Sigmoid colon (tissue), 3 donors: Measurements from ENCODE around the gene GSE1.

Experiments
- POLR2A ChIP-seq, 2 donors: fragments of 450-650 bp; IDR thresholded peaks; one replicate each; pipeline ENCODE4 v1.6.1; 2016; ENCODE audit warnings: antibody characterized with exemption in 2 of 2, mild to moderate bottlenecking in 2 of 2, moderate library complexity in 2 of 2
- TF ChIP-seq, protein P1 (sequence below), 4 experiments: fragments of 450-650 bp in 3 of 4; fragments of 200-600 bp in 1 of 4; IDR thresholded peaks; one replicate each; pipeline ENCODE4 v1.5.1; 2016 to 2019; ENCODE audit warnings: antibody characterized with exemption in 4 of 4, mild to moderate bottlenecking in 3 of 4, moderate library complexity in 2 of 4

DNA sequence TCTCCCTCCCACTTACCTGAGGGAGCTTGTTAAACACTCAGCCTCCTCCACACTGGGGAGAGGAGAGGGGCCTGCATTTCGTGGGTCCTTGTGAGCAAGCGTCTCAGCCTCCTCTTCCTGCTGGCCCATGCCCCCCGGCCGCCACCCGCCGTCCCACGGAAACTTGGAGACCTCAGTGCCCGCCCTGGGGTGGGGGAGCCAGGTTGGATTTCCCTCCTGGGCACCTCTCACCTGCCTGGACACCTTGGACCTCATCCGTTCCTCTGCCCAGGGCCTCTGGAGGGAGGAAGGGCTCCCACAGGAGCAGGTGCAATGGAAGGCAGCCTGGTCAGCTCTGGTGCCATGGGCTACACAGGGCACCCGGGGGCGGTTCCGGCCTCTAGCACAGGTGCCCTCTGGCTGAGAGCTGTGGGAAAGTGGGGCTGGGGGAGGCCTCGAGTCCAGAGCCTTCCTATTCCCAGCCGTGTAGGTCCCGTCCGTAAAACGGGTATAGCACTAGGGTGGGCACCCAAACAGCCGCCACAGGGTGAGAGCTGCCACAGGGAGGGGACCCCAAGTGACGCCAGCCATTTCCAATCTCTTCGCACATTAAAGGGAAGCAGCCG is 11.0 kb downstream of the GSE1 start:
- TF ChIP-seq POLR2A (IDR thresholded peaks at IDR 0.05): no peak
- TF ChIP-seq, protein P1, sequence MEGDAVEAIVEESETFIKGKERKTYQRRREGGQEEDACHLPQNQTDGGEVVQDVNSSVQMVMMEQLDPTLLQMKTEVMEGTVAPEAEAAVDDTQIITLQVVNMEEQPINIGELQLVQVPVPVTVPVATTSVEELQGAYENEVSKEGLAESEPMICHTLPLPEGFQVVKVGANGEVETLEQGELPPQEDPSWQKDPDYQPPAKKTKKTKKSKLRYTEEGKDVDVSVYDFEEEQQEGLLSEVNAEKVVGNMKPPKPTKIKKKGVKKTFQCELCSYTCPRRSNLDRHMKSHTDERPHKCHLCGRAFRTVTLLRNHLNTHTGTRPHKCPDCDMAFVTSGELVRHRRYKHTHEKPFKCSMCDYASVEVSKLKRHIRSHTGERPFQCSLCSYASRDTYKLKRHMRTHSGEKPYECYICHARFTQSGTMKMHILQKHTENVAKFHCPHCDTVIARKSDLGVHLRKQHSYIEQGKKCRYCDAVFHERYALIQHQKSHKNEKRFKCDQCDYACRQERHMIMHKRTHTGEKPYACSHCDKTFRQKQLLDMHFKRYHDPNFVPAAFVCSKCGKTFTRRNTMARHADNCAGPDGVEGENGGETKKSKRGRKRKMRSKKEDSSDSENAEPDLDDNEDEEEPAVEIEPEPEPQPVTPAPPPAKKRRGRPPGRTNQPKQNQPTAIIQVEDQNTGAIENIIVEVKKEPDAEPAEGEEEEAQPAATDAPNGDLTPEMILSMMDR (IDR thresholded peaks at IDR 0.05): no peak
